ENCODE data around the gene RAD51B. TPM values are rescaled to one million over a fixed set of nuclear protein-coding genes. Genes with fewer than 3 reads are reported as not detected.

The RAD51B gene
- polyA plus RNA-seq, 10 donors, result 5.3 to 10.7 (median 7.5) TPM

DNA sequence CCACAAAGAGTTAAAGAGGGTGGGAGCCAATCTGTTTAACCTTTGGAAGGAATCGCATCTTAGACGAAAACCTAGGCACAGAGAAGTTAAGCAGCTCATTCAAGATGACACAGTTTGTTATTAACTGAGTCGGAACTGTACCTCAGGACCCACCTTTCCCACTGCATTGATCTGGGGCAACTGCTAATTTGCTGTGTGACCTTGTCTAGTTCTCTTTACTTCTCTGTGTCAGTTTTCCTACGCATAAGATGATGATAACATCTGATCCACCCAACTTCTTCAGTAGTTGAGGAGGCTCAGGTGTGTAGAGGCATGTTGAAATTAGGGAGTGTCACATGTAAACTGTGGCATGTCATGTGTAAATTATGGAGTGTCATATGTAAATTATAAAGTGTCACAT, 787.1 kb downstream of the RAD51B start:
- no peak for DNase-seq

DNA sequence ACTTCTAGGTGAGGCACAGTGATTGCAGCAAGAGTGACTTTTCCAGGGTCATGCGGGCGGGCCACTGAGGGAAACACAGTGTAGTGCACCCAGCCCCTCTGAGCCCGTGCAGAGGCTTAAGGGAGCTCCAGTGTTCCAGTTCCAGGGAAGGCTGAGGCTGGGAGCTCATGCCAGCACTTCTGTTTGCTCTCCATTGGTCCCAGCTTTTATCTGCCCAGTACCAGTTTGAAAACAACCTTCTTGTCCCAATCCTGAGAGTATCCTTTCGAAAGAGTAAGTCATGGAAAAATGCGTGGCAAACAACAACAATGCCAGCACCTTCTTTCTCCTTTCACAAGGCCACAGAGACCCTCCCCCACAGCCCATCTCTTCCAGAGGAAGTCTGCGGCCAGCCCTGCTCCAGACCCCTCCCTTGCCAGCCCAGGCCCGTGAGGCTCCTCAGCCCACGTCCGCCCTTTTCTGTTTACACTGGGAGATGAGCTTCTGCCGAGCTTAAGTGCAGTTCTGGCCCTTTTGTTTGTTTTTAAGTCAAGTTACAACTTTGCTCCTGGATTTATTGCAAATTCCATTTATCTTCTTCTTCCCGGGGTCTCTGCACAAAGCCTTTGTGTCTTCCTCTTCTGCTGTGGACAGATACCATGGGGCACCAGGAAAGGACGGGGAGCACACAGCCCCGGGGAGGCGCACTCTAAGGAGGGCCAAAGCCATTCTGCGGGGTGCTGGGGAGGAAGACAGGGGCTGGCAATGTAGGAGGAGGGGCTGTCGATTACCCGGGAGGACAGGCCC, 787.7 kb downstream of the RAD51B start:
- peak in 1 of 3 donors; percentile 83 for DNase-seq

- DNase-seq, result peak in 1 of 3 donors; percentile 86
Measured at GRCh38 chr14:68607867-68608573, 788.4 kb downstream of the RAD51B start.

- DNase-seq, result no peak
Measured at GRCh38 chr14:68608574-68608962, 789.0 kb downstream of the RAD51B start.

- DNase-seq, result no peak
Measured at GRCh38 chr14:68609012-68609411, 789.4 kb downstream of the RAD51B start.

GRCh38 chr14:68610251-68610793, 790.7 kb downstream of the RAD51B start:
- DNase-seq, result no peak

- peak in 1 of 3 donors; percentile 60 for DNase-seq
Measured at GRCh38 chr14:68611599-68611998, 792.0 kb downstream of the RAD51B start.

GRCh38 chr14:68612049-68612448, 792.5 kb downstream of the RAD51B start:
- DNase-seq, result peak in 1 of 3 donors; percentile 82

DNA sequence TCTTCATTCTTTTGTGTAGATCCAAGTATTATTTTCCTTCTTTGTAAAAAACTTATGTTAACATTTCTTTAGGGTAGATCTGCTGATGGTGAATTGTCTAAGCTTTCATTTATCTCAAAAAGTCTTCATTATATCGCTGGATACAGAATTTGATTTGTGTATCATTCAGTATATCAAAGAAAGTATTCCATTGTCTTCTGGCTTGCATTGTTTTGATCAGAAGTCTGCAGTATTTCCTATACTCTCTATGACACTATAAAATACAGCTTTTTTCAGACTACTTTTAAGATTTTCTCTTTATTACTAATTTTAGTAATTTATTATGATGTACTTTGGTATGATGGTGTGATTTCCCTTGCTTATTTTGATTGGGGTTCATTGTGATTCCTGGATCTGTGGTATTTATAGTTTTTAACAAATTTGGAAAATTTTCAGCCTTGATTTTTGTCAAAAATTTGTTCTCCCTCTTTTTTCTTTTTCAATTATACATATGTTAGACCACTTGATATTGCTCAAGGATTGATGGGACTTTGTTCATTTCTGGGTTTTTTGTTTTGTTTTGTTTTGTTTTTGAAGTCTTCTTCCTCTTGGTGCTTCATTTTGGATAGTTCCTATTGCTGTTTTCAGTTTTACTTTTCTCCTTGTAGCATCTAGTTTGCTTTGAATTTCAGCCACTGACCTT, 796.8 kb downstream of the RAD51B start:
- DNase-seq, result no peak

GRCh38 chr14:68619790-68620574, 800.4 kb downstream of the RAD51B start:
- no peak for DNase-seq

GRCh38 chr14:68621400-68622365, 802.1 kb downstream of the RAD51B start:
- DNase-seq, result peak; percentile 71 to 90 (median 80)

DNA sequence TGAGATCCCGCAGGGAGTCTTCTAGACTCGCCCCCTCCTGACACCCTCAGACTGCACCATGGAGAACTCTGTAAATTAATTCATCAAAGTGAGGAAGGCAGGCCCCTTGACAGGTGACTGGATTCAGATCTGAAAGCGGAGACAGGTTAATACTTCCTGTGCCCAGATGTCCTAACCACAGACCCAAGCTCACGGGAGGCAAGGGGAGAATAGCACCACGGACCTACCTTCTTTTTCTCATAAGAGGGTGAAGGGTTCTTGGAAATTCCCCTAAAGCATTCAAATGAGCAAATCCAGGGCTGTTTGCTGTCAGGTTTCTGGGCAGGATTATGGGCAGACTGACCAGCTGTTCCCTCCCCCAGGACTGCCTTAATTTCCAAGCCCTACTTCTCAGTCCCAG, 803.3 kb downstream of the RAD51B start:
- no peak for DNase-seq

DNA sequence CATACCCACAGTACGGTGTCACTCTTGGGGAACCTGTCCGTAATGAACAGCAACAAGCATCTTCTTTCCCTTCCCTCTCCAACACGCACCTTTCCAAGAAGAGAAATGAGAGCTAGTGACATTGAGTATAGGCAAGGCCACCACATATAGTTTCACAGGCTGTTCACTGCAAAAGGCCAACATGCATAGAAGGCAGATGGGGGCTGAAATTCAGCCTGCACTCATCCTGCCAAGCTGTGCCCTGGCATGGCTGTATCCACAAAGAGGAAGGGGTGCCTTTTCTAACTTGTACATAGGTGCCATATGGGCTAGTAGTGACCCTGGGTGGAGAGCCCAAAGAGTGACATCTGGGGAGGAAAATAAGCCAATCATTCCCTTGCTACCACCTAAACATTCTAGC, 803.7 kb downstream of the RAD51B start:
- DNase-seq, result no peak

DNA sequence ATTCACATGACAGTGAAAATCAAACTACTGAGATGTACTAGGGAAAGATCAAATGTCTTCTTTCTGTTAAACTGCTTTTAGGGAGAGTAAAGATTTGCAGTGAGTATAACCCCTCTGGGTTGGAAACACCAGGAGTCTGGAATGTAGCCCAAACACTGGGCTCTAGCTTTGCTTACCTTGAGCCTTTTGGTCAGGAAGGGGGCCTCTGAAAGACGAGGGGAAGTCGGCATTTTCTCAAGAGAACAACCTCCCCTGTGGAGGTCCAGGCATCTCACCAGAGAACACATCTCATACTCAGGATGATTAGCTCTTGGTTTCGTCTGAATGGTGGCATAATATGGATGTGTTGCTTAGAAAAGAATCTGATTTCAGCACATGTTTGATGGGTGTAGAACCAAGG, 804.2 kb downstream of the RAD51B start:
- DNase-seq, result no peak

DNA sequence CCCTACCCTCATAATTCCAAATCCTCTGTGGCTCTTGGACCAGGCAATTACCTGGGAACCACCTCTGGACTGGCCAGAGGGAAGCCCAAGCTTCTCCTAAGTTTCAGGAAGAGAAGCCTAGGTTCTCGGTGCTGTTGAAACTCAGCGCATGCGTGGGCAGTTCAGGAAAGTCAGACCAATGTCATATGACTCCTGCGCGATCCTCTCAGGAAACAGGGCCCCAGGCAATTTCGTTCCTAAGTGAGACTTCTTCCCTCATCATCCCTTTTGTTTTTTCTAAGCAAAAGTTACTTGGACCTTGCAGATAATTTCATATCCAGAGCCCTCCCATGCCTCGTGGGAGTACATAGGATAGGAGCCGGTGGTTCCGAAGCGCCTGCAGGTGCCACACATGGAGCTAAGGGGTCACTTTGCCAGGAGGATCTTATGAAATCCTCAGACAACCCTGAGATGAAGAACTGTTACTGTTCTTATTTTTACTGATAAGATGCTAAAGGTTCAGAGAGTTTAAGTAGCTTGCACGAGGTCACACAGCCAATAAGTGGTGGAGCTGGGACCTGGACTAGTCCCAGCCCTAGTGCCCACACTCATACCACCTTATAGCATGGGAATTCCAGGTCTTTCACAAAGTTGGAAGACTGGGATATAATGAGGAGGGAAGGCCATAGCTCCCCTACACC, 805.1 kb downstream of the RAD51B start:
- DNase-seq, result no peak

DNA sequence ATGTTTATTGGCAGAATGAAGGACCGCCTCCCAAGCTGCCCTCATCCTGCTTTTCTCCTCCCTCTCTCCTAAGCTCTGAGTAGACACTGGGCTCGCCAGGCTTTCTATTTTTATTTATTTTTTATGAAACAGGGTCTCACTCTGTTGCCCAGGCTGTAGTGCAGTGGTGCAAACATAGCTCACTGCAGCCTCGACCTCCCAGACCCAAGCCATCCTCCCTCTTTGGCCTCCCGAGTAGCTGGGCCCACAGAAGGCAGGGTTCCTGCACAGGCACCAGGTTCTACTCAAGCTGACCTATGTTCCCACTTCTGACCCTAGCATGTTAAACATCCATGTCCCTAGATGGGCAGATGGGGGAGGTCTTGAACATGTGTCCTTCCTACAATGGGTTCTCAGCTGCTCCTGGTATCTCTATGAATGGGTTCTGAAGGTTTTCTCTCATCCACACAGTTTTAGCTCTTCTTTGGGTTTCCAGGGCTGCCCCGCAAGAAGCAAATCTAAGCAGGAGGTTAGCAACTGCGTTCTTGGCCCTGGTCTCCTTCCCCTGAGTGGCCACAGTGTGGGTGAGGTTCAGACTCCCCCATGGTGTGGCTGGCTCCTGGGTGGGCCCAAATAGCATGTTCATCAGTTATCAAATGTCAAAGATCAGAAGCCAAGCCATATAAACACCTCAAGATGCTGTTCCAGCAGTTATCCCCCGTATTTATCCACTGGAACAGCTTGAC, 805.9 kb downstream of the RAD51B start:
- no peak for DNase-seq

GRCh38 chr14:68626386-68626785, 806.8 kb downstream of the RAD51B start:
- DNase-seq, result no peak

GRCh38 chr14:68627050-68627867, 807.7 kb downstream of the RAD51B start:
- no peak for DNase-seq

All from muscle of back (tissue), 11 donors.